ENCODE results near the gene SOHLH1.
"Not testable (repeated sequence)": the region's sequence is repeated elsewhere in the genome, so short reads cannot be mapped to it uniquely, and the experiment has no call there.

Gene SOHLH1

DNA sequence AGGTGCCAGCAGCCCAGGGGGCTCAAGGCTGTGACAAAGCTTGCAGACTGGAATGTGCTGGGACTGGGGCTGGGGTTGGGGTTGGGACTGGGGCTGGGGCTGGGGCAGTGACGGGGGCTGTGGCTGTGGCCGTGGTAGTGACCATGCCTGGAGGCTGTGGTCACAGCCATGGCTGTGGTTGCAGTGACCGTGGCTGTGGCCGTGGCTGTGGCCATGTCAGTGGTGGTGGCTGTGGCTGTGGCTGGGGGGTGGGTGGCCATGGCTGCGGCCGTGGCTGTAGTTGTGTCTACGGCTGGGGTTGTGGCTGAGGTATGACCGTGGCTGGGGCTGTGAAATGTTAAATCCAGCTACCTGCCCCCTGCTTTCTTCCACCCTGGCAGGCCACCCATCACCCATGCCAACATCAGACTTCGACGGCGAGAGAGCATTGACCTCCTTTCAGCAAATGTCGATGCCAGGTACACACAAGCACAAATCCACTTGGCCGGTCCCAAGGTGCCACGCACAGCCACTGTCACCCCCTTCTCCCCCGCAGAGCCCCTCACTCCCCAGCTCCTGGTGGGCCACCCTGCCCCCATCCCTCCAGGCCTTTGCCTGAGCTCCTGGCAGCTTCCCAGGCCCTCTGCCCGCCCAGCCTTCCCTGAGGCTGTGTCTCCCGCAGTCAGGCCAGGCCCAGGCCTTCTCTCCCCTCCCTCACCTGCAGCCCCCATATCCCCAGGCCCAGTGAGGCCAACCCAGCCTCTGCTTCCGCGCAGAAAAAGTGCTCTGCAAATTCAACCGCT lies 20.9 kb downstream of the SOHLH1 start:
- no peak for DNase-seq (ENCODE audit: low read depth in 3 of 3)

GRCh38 chr9:135677641-135678168 lies 21.6 kb downstream of the SOHLH1 start:
- no peak for DNase-seq (ENCODE audit: low read depth in 3 of 3)

DNA sequence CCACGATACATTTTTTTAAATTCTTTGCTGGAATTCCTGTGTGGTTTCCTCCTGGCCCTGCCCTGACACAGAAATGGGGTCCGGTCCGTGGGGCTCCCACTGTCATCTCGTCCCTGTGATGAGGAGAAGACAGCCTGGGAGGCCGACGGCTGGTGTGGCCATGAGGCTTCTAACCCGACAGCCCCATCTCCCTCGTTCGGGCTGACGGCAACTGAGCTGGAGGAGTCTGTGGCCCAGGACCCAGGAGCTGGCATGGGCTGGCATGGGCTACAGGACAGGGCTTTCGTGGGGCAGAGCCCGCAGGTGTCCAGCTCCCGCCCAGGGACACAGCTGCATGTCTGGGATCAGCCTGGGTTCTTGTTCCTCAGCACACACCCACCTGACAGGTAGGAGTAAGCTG lies 22.4 kb downstream of the SOHLH1 start:
- no peak for DNase-seq (ENCODE audit: low read depth in 3 of 3)

DNA sequence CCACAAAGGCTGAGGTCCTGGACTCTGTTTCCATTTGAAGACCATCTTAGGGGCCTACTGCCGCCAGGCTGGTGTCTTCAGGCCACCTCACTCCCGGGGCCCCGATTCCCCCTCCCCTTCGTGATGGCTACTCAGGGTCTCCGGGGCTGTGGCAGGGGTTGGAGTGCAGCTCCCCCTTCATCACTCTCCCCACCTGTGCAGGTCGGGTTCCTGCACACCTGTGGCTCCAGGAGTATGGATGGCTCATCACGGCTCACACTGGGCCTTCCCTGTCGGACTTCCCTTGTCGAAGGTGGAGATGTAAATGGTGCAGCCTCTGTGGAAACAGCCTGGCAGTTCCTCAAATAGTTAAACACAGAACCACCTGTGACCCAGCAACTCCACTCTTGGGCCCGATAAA lies 24.3 kb downstream of the SOHLH1 start:
- no peak for DNase-seq (ENCODE audit: low read depth in 3 of 3)

GRCh38 chr9:135673941-135674340 lies 25.3 kb downstream of the SOHLH1 start:
- no peak for DNase-seq (ENCODE audit: low read depth in 3 of 3)

DNA sequence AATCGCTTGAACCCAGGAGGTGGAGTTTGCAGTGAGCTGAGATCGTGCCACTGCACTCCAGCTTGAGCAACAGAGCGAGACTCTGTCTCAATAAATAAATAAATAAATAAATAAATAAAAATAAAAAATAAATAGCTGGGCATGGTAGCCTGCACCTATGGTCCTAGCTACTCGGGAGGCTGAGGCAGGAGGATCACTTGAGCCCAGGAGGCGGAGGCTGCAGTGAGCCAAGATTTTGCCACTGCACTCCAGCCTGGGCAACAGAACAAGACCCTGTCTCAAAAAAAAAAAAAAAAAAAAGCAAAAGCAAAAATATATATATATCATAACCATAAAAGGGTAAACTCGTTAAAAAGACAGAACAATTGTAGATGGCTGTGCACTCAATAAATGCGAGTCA lies 26.5 kb downstream of the SOHLH1 start:
- DNase-seq (ENCODE audit: low read depth in 3 of 3): not testable (repeated sequence)

- DNase-seq (ENCODE audit: low read depth in 3 of 3): no peak
These were observed 27.7 kb downstream of the SOHLH1 start for GRCh38 chr9:135671591-135672041.

DNA sequence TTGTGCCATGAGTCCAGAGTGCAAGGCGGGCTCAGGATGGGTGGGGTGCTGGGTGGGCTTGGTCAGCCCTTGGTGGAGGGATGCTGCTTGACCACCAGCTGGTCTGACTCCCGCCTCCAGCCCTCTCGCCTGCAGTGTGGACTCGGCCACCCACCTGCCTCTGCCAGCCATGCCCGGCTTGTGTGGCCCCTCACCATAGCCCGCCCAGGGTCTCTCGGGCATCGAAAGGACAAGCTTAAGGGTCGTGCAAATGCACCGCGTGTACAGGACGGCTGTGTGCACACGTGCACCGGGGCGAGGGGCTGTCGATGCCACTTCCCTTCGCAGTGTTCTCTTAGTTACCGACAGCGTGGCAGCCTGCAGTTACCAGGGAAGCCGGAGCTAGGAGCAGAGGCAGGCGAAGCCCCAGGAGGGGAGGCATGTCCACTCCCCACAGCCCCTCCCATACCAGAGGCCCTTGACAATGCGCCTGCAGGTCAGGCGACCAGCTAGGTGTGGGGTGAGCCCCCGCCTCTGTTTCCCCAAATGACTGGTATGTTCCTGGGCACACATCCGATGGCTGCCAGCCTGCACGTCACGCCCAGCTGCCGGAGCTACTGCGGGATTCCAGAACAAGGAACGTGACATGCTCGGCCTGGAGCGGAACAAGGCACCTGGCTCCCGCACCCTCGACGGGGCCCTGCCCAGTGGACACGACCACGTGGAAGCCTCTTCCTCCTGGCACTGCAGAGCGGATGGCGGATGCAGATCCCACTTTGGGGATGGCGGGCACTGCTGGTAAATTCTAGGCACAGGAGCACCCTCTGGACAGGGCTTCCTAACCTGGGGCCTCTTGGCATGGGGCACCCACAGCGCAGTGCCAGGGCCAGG lies 28.3 kb downstream of the SOHLH1 start:
- no peak for DNase-seq (ENCODE audit: low read depth in 3 of 3)

GRCh38 chr9:135669616-135670285 lies 29.5 kb downstream of the SOHLH1 start:
- DNase-seq (ENCODE audit: low read depth in 3 of 3): no peak

GRCh38 chr9:135669018-135669417 lies 30.3 kb downstream of the SOHLH1 start:
- not testable (repeated sequence) for DNase-seq (ENCODE audit: low read depth in 3 of 3)

DNA sequence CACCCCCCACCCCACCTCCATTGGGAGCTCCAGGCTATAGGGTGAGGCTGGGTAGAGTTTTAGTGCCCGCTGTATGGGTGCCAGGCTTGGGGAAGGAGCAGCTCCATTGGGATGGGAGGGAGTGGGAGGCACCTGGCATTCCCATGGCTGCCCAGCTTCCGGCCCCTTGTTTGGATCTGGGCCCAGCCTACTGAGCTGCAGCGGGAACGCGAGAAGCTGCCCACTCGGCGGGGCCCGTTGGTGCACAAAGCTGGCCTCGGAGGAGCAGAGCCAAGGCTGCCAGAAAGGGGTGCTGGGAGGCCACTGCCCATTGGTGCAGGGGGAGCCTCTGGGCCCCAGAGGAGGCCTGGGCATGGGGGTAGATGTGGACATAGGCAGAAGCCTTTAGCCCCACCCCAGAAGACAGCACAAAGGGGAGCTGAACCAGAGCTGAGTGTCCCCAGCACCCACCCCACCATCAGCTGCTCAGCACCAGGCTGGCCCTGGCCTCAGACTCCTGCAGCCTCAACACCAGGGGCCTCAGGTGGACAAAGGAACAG lies 31.7 kb downstream of the SOHLH1 start:
- DNase-seq (ENCODE audit: low read depth in 3 of 3): no peak

- DNase-seq (ENCODE audit: low read depth in 3 of 3): no peak
These were observed 32.5 kb downstream of the SOHLH1 start for GRCh38 chr9:135666534-135667462.

- no peak for DNase-seq (ENCODE audit: low read depth in 3 of 3)
These were observed 33.5 kb downstream of the SOHLH1 start for GRCh38 chr9:135665795-135666189.

- DNase-seq (ENCODE audit: low read depth in 3 of 3): no peak
These were observed 34.2 kb downstream of the SOHLH1 start for GRCh38 chr9:135664801-135665794.

- no peak for DNase-seq (ENCODE audit: low read depth in 3 of 3)
These were observed 35.0 kb downstream of the SOHLH1 start for GRCh38 chr9:135664266-135664665.

DNA sequence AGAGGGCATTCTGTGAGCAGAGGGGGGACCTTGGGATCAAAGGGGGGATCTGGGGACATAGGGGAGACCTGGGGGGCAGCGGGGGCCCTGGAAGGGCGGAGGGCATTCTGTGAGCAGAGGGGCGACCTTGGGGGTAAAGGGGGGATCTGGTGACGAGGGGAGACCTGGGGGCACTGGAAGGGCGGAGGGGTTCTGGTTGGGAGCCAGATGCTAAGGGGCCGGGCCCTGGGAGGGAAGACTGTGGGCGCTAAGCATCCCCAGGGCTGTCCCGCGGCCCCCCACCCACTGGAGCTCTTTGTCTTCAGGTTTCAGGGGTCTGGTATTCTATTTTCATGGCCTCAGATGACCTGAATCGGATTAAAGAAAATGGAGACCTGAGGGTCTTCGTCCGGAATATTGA lies 35.4 kb downstream of the SOHLH1 start:
- DNase-seq (ENCODE audit: low read depth in 3 of 3): no peak

GRCh38 chr9:135663451-135663770 lies 35.9 kb downstream of the SOHLH1 start:
- no peak for DNase-seq (ENCODE audit: low read depth in 3 of 3)

GRCh38 chr9:135662758-135663450 lies 36.4 kb downstream of the SOHLH1 start, which contains the start of gene LCN9:
TSS of gene LCN9 (plus strand) at chr9:135663309. CDS start at chr9:135663322, 13 bp downstream.
- no peak for DNase-seq (ENCODE audit: low read depth in 3 of 3)
